Sigmoid colon (tissue), 7 donors: Measurements from ENCODE around the gene OR2H1. TPM values are rescaled to one million over a fixed set of nuclear protein-coding genes. Genes with fewer than 3 reads are reported as not detected.

ENCODE experiments used
- DNase-seq: peaks from one replicate; pipeline ENCODE4 v3.0.0-alpha.2; 2019
- H3K27ac ChIP-seq, 4 donors: fragments of 200-600 bp; sonication (generic); one replicate each; pipeline ENCODE4 v1.5.1; 2016 to 2019; ENCODE audit warnings: mild to moderate bottlenecking in 1 of 4
- H3K27me3 ChIP-seq, 3 donors: fragments of 200-600 bp; sonication (generic); one replicate each; pipeline ENCODE4 v1.5.1; 2019; ENCODE audit warnings: mild to moderate bottlenecking in 1 of 3
- H3K36me3 ChIP-seq, 4 donors: fragments of 200-600 bp; sonication (generic); one replicate each; pipeline ENCODE4 v1.5.1; 2016 to 2019
- H3K4me1 ChIP-seq, 4 donors: fragments of 200-600 bp; sonication (generic); one replicate each; pipeline ENCODE4 v1.5.1; 2017 to 2019
- H3K4me3 ChIP-seq, 4 donors: fragments of 200-600 bp; sonication (generic); one replicate each; pipeline ENCODE4 v1.5.1; 2017 to 2019; ENCODE audit warnings: mild to moderate bottlenecking in 2 of 4, moderate library complexity in 1 of 4
- H3K9me3 ChIP-seq, 4 donors: fragments of 200-600 bp in 3 of 4; sonication (generic) in 3 of 4; one replicate each; pipeline versions ENCODE4 v1.5.1 to v1.6.1; 2013 to 2019
- CTCF ChIP-seq, 4 experiments: fragments of 450-650 bp in 3 of 4; fragments of 200-600 bp in 1 of 4; IDR thresholded peaks; one replicate each; pipeline ENCODE4 v1.5.1; 2016 to 2019; ENCODE audit warnings: antibody characterized with exemption in 4 of 4, mild to moderate bottlenecking in 3 of 4, moderate library complexity in 2 of 4
- EP300 ChIP-seq, 4 donors: sonication (generic); formaldehyde crosslinking; IDR thresholded peaks; one replicate each; pipeline ENCODE4 v1.6.1; 2017; ENCODE audit warnings: antibody characterized with exemption in 4 of 4
- POLR2A ChIP-seq, 2 donors: fragments of 450-650 bp; IDR thresholded peaks; one replicate each; pipeline ENCODE4 v1.6.1; 2016; ENCODE audit warnings: antibody characterized with exemption in 2 of 2, mild to moderate bottlenecking in 2 of 2, moderate library complexity in 2 of 2
- POLR2AphosphoS5 ChIP-seq, 4 donors: sonication (generic); formaldehyde crosslinking; IDR thresholded peaks; one replicate each; pipeline ENCODE4 v1.6.1; 2017; ENCODE audit warnings: antibody characterized with exemption in 4 of 4
- WGBS, 2 donors: extraction: QIAGEN DNeasy Blood & Tissue Kit; methylation state at CpG; one replicate each; pipeline ENCODE4 v1.1.7; 2013; 5-methylcytosine and 5-hydroxymethylcytosine counted together
- intact Hi-C: fragments of 100-400 bp; cut with DNase I; formaldehyde crosslinking; loops from one replicate; pipeline ENCODE4 v1.15.1; 2023
- polyA plus RNA-seq, 3 donors: library from polyadenylated mRNA; stranded (reverse); fragments of 200-250 nt; gene quantifications; one replicate each; pipeline ENCODE4 v1.2.3, GENCODE V29; 2013
- total RNA-seq, 4 donors: library from RNA; depleted of rRNA; stranded (reverse); fragments of >200 nt; gene quantifications; one replicate each; pipeline ENCODE4 v1.1.0, GENCODE V29; 2016
- donor health status: healthy with polysubstance abuse.
- donor health status: Bipolar disorder and iron deficiency.
- donor health status: healthy.

OR2H1 gene
- total and polyA plus RNA-seq, 7 donors, result not detected

GRCh38 chr6:29465279-29465678, 8.3 kb downstream of the OR2H1 start:
- TF ChIP-seq POLR2AphosphoS5 (IDR thresholded peaks at IDR 0.05), result no peak
- TF ChIP-seq CTCF (IDR thresholded peaks at IDR 0.05), result no peak
- no peak for TF ChIP-seq EP300 (IDR thresholded peaks at IDR 0.05)
- WGBS, 2 donors, result 53 to 80% methylated on average over 2 of the region's 2 CpGs
- H3K27ac ChIP-seq, result no peak overlapping the region

GRCh38 chr6:29465801-29466200, 8.8 kb downstream of the OR2H1 start:
- H3K9me3 ChIP-seq, result no peaks in the 10 kb centered on the region
- 88 to 90% methylated on average over 2 of the region's 2 CpGs for WGBS, 2 donors
- H3K27ac ChIP-seq, result no peak overlapping the region
- no peak for DNase-seq
- TF ChIP-seq CTCF (IDR thresholded peaks at IDR 0.05) (no peak), POLR2A (IDR thresholded peaks at IDR 0.05) (no peak), POLR2AphosphoS5 (IDR thresholded peaks at IDR 0.05) (no peak), EP300 (IDR thresholded peaks at IDR 0.05) (no peak)
- H3K4me1 ChIP-seq, result no peaks in the 10 kb centered on the region
- H3K27me3 ChIP-seq, result no peaks in the 10 kb centered on the region
- no peak overlapping the region for H3K4me3 ChIP-seq
- intact Hi-C loops, result no loop called here
- H3K36me3 ChIP-seq, result no peaks in the 10 kb centered on the region

More at GRCh38 chr6:29465279-29465678, 8.3 kb downstream of the OR2H1 start:
- Histone ChIP-seq H3K36me3 (no peaks in the 10 kb centered on the region), H3K27me3 (no peaks in the 10 kb centered on the region), H3K4me3 (no peak overlapping the region), H3K4me1 (no peaks in the 10 kb centered on the region), H3K9me3 (no peaks in the 10 kb centered on the region)
- DNase-seq, result no peak
- intact Hi-C loops, result no loop called here

GRCh38 chr6:29466241-29466640, 9.3 kb downstream of the OR2H1 start:
- no peak overlapping the region for H3K4me3 ChIP-seq
- no peaks in the 10 kb centered on the region for H3K4me1 ChIP-seq
- H3K9me3 ChIP-seq, result no peaks in the 10 kb centered on the region
- no peaks in the 10 kb centered on the region for H3K36me3 ChIP-seq
- no peak overlapping the region for H3K27ac ChIP-seq
- intact Hi-C loops, result no loop called here
- no peaks in the 10 kb centered on the region for H3K27me3 ChIP-seq
- 48 to 55% methylated on average over 6 of the region's 6 CpGs for WGBS, 2 donors
- TF ChIP-seq CTCF (IDR thresholded peaks at IDR 0.05), result no peak
- TF ChIP-seq POLR2AphosphoS5 (IDR thresholded peaks at IDR 0.05), result no peak
- no peak for TF ChIP-seq POLR2A (IDR thresholded peaks at IDR 0.05)
- TF ChIP-seq EP300 (IDR thresholded peaks at IDR 0.05), result no peak
- DNase-seq, result no peak

- no peak overlapping the region for H3K4me3 ChIP-seq
- H3K27ac ChIP-seq, result no peak overlapping the region
- 59 to 86% methylated on average over 2 of the region's 2 CpGs for WGBS, 2 donors
- no peaks in the 10 kb centered on the region for H3K9me3 ChIP-seq
- no peak for DNase-seq
- TF ChIP-seq POLR2AphosphoS5 (IDR thresholded peaks at IDR 0.05) (no peak), POLR2A (IDR thresholded peaks at IDR 0.05) (no peak), EP300 (IDR thresholded peaks at IDR 0.05) (no peak), CTCF (IDR thresholded peaks at IDR 0.05) (no peak)
- no peaks in the 10 kb centered on the region for H3K36me3 ChIP-seq
- no peaks in the 10 kb centered on the region for H3K4me1 ChIP-seq
- H3K27me3 ChIP-seq, result no peaks in the 10 kb centered on the region
- intact Hi-C loops, result no loop called here
Measured at GRCh38 chr6:29474996-29475395, 18.0 kb downstream of the OR2H1 start.

GRCh38 chr6:29477923-29478450, 21.0 kb downstream of the OR2H1 start:
- Histone ChIP-seq H3K4me1 (no peaks in the 10 kb centered on the region), H3K27ac (no peak overlapping the region), H3K9me3 (no peaks in the 10 kb centered on the region), H3K27me3 (no peaks in the 10 kb centered on the region), H3K4me3 (no peak overlapping the region), H3K36me3 (no peaks in the 10 kb centered on the region)
- WGBS, 2 donors, result 52 to 77% methylated on average over 5 of the region's 5 CpGs
- TF ChIP-seq POLR2A (IDR thresholded peaks at IDR 0.05), result no peak
- TF ChIP-seq POLR2AphosphoS5 (IDR thresholded peaks at IDR 0.05), result no peak
- no peak for TF ChIP-seq EP300 (IDR thresholded peaks at IDR 0.05)
- TF ChIP-seq CTCF (IDR thresholded peaks at IDR 0.05), result no peak
- intact Hi-C loops, result no loop called here
- no peak for DNase-seq
